Sigmoid colon (tissue), 7 donors: ENCODE data around the gene RIN1. TPM values are rescaled to one million over a fixed set of nuclear protein-coding genes. Genes with fewer than 3 reads are reported as not detected.

Experiments used
- DNase-seq: peaks from one replicate; pipeline ENCODE4 v3.0.0-alpha.2; 2019
- H3K27ac ChIP-seq, 4 donors: fragments of 200-600 bp; sonication (generic); one replicate each; pipeline ENCODE4 v1.5.1; 2016 to 2019; ENCODE audit warnings: mild to moderate bottlenecking in 1 of 4
- H3K27me3 ChIP-seq, 3 donors: fragments of 200-600 bp; sonication (generic); one replicate each; pipeline ENCODE4 v1.5.1; 2019; ENCODE audit warnings: mild to moderate bottlenecking in 1 of 3
- H3K36me3 ChIP-seq, 4 donors: fragments of 200-600 bp; sonication (generic); one replicate each; pipeline ENCODE4 v1.5.1; 2016 to 2019
- H3K4me1 ChIP-seq, 4 donors: fragments of 200-600 bp; sonication (generic); one replicate each; pipeline ENCODE4 v1.5.1; 2017 to 2019
- H3K4me3 ChIP-seq, 4 donors: fragments of 200-600 bp; sonication (generic); one replicate each; pipeline ENCODE4 v1.5.1; 2017 to 2019; ENCODE audit warnings: mild to moderate bottlenecking in 2 of 4, moderate library complexity in 1 of 4
- H3K9me3 ChIP-seq, 4 donors: fragments of 200-600 bp in 3 of 4; sonication (generic) in 3 of 4; one replicate each; pipeline versions ENCODE4 v1.5.1 to v1.6.1; 2013 to 2019
- CTCF ChIP-seq, 4 experiments: fragments of 450-650 bp in 3 of 4; fragments of 200-600 bp in 1 of 4; IDR thresholded peaks; one replicate each; pipeline ENCODE4 v1.5.1; 2016 to 2019; ENCODE audit warnings: antibody characterized with exemption in 4 of 4, mild to moderate bottlenecking in 3 of 4, moderate library complexity in 2 of 4
- EP300 ChIP-seq, 4 donors: sonication (generic); formaldehyde crosslinking; IDR thresholded peaks; one replicate each; pipeline ENCODE4 v1.6.1; 2017; ENCODE audit warnings: antibody characterized with exemption in 4 of 4
- POLR2A ChIP-seq, 2 donors: fragments of 450-650 bp; IDR thresholded peaks; one replicate each; pipeline ENCODE4 v1.6.1; 2016; ENCODE audit warnings: antibody characterized with exemption in 2 of 2, mild to moderate bottlenecking in 2 of 2, moderate library complexity in 2 of 2
- POLR2AphosphoS5 ChIP-seq, 4 donors: sonication (generic); formaldehyde crosslinking; IDR thresholded peaks; one replicate each; pipeline ENCODE4 v1.6.1; 2017; ENCODE audit warnings: antibody characterized with exemption in 4 of 4
- WGBS, 2 donors: extraction: QIAGEN DNeasy Blood & Tissue Kit; methylation state at CpG; one replicate each; pipeline ENCODE4 v1.1.7; 2013; 5-methylcytosine and 5-hydroxymethylcytosine counted together
- intact Hi-C: fragments of 100-400 bp; cut with DNase I; formaldehyde crosslinking; loops from one replicate; pipeline ENCODE4 v1.15.1; 2023
- polyA plus RNA-seq, 3 donors: library from polyadenylated mRNA; stranded (reverse); fragments of 200-250 nt; gene quantifications; one replicate each; pipeline ENCODE4 v1.2.3, GENCODE V29; 2013
- total RNA-seq, 4 donors: library from RNA; depleted of rRNA; stranded (reverse); fragments of >200 nt; gene quantifications; one replicate each; pipeline ENCODE4 v1.1.0, GENCODE V29; 2016
- donor health status: healthy with polysubstance abuse.
- donor health status: Bipolar disorder and iron deficiency.
- donor health status: healthy.

The RIN1 gene
- total and polyA plus RNA-seq, 7 donors, result 0.68 to 10.2 (median 2.9) TPM

DNA sequence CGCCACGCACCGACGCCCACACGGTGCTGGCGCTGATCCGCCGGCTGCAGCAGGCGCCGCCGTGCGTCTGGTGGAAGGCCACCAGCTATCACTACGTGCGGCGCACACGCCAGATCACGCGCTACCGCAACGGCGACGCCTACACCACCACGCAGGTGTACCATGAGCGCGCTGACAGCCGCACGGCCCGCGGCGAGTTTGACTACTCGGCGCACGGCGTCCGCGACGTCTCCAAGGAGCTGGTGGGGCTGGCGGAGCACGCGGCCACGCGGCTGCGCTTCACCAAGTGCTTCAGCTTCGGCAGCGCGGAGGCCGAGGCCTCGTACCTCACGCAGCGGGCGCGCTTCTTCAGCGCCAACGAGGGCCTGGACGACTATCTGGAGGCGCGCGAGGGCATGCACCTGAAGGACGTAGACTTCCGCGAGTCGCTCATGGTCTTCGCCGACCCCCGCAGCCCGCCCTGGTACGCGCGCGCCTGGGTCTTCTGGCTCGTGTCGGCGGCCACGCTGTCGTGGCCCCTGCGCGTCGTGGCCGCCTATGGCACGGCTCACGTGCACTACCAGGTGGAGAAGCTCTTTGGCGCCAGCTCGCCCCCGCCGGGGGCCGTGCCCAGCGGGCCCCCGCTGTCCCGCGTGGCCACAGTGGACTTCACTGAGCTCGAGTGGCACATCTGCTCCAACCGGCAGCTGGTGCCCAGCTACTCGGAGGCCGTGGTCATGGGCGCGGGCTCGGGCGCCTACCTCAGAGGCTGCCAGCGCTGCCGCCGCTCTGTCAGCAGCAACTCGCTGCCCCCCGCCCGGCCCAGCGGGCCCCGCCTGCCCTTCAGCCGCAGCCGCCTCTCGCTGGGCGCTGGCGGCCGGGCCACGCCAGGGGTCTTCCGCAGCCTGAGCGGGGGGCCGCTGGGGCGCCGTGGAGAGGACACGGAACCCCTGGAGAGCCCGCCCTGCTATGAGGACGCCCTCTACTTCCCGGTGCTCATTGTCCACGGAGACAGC, 41.3 kb downstream of the RIN1 start:
- H3K9me3 ChIP-seq, result no peaks in the 10 kb centered on the region
- intact Hi-C loops, result no loop called here
- no peak for DNase-seq
- no peak overlapping the region for H3K27ac ChIP-seq
- no peaks in the 10 kb centered on the region for H3K36me3 ChIP-seq
- 86 to 89% methylated on average over 123 of the region's 123 CpGs for WGBS, 2 donors
- TF ChIP-seq EP300 (IDR thresholded peaks at IDR 0.05), result no peak
- no peak for TF ChIP-seq POLR2AphosphoS5 (IDR thresholded peaks at IDR 0.05)
- no peak for TF ChIP-seq POLR2A (IDR thresholded peaks at IDR 0.05)
- no peak for TF ChIP-seq CTCF (IDR thresholded peaks at IDR 0.05)
- H3K4me3 ChIP-seq, result no peak overlapping the region
- peaks cover 28 to 53% (median 49%) of the 10 kb centered on the region in 3 donors for H3K27me3 ChIP-seq
- peaks cover 0 to 14% (median 11%) of the 10 kb centered on the region in 4 donors for H3K4me1 ChIP-seq

DNA sequence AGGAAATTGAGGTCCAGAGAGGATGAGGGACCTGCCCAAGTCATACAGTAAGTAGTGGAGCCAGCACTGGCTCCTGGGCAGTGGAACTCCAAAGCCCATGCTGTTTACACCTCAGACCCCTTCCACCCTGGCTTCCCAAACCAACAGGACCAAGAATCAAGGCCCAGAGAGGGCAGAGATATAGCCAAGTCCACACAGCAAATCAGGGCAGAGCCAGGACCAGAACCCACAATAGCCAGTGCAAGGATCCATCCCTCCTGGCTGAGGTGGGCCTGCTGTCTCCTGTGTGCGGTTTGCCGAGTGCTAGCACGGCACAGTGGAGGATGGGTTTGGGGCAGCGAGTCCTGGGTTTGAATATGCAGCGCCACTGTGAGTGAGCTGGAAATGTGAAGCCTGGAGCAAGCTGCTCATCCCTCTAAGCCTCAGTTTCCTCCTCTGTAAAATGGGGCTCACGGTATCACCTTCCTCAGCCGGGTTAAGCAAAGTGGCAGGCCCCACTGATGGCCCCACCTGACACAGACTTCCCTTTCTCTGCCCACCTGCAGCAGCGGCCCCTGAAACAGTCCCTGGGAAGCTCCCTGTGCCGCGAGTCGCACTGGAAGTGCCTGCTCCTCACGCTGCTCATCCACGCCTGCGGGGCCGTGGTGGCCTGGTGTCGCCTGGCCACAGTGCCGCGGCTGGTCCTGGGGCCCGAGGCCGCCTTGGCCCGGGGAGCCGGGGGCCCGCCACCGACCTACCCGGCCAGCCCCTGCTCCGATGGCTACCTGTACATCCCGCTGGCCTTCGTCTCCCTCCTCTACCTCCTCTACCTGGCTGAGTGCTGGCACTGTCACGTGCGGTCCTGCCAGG, 42.2 kb downstream of the RIN1 start:
- peaks cover 28 to 53% (median 49%) of the 10 kb centered on the region in 3 donors for H3K27me3 ChIP-seq
- WGBS, 2 donors, result 82 to 83% methylated on average over 30 of the region's 30 CpGs
- no peak for DNase-seq

GRCh38 chr11:66293352-66293751, 42.9 kb downstream of the RIN1 start:
- TF ChIP-seq EP300 (IDR thresholded peaks at IDR 0.05) (no peak), POLR2A (IDR thresholded peaks at IDR 0.05) (no peak), POLR2AphosphoS5 (IDR thresholded peaks at IDR 0.05) (no peak), CTCF (IDR thresholded peaks at IDR 0.05) (no peak)
- H3K36me3 ChIP-seq, result no peaks in the 10 kb centered on the region
- no peak overlapping the region for H3K27ac ChIP-seq
- intact Hi-C loops, result no loop called here
- H3K27me3 ChIP-seq, result peaks cover 28 to 53% (median 49%) of the 10 kb centered on the region in 3 donors
- H3K4me1 ChIP-seq, result peaks cover 0 to 22% (median 17%) of the 10 kb centered on the region in 4 donors
- H3K4me3 ChIP-seq, result no peak overlapping the region
- no peak for DNase-seq
- 23 to 74% methylated on average over 4 of the region's 4 CpGs for WGBS, 2 donors
- H3K9me3 ChIP-seq, result no peaks in the 10 kb centered on the region

More for the DNA sequence above, 42.2 kb downstream of the RIN1 start:
- TF ChIP-seq POLR2A (IDR thresholded peaks at IDR 0.05), result no peak
- TF ChIP-seq CTCF (IDR thresholded peaks at IDR 0.05), result no peak
- TF ChIP-seq POLR2AphosphoS5 (IDR thresholded peaks at IDR 0.05), result no peak
- no peak for TF ChIP-seq EP300 (IDR thresholded peaks at IDR 0.05)
- Histone ChIP-seq H3K9me3 (no peaks in the 10 kb centered on the region), H3K4me1 (peaks cover 0 to 20% (median 16%) of the 10 kb centered on the region in 4 donors), H3K36me3 (no peaks in the 10 kb centered on the region), H3K4me3 (no peak overlapping the region), H3K27ac (no peak overlapping the region)
- intact Hi-C loops, result no loop called here

DNA sequence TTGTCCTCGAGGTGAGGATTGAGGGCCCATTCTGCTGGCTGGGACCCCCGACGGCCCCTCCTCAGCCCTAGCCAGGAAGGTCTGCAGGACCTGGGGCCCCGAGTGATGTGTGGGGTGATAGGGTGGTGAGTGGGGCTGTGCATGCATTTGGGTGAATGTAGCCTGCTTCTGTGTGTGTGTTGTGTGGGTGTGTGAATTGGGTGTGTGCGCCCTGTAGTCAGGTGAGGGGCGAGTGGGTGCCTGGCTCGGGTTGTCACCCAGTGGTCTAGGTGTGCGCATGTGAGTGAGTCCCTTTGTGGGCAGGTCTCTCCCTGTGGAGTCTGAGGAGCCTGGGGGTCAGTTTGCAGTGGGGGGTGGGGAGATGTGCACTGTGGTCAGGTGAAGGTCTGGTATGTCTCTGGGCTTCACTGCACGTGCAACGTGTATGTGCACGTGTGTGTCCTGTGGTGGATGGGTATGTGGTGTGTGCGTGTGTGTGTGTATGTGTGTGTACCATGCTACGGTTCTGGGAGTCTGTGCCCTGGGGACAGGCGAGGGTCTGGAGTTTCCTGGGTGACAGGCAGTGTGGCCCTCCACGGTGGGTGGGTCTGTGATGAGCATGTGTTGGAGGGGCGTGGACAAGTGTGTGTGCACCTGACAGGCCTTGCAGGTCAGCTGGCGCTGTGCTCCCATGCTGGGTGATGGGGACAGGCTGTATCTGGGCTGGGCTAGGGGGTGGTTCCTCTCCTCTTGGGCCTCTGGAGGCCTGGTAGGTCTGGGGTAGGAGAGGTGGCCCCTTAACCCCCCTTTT, 43.5 kb downstream of the RIN1 start:
- H3K27me3 ChIP-seq, result peaks cover 28 to 53% (median 49%) of the 10 kb centered on the region in 3 donors
- intact Hi-C loops, result no loop called here

More for the DNA sequence above, 43.5 kb downstream of the RIN1 start:
- Histone ChIP-seq H3K27ac (no peak overlapping the region), H3K9me3 (no peaks in the 10 kb centered on the region), H3K36me3 (no peaks in the 10 kb centered on the region), H3K4me1 (peaks cover 0 to 28% (median 24%) of the 10 kb centered on the region in 4 donors), H3K4me3 (no peak overlapping the region)
- 24 to 47% methylated on average over 17 of the region's 17 CpGs for WGBS, 2 donors
- no peak for TF ChIP-seq POLR2AphosphoS5 (IDR thresholded peaks at IDR 0.05)
- no peak for DNase-seq
